NCI-H1092 (cell line): Measurements from ENCODE around the gene LPIN3.

Source experiments
- DNase-seq: peaks from one replicate; lab custom pipeline; 2025; lab: John Stamatoyannopoulos, UW

LPIN3 gene

DNA sequence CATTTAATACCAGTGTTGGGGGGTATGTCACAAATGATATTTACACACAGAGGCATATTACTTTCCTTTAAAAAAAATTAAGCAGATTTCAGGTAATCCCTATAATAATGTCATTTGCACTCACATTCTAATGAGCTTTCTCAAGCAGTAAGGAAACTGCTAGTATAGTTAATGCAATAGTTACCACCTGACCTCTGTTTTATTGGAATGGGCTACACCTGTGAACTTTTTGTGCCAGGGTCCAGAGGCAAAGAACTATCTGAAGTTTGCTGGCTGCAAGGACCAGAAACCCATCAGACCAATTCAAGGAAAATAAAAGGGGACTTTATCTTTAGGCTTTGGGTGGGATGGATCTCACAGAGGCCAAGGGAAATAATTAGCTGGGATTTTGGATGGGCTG is 20.2 kb upstream of the LPIN3 start:
- DNase-seq: no peak

DNA sequence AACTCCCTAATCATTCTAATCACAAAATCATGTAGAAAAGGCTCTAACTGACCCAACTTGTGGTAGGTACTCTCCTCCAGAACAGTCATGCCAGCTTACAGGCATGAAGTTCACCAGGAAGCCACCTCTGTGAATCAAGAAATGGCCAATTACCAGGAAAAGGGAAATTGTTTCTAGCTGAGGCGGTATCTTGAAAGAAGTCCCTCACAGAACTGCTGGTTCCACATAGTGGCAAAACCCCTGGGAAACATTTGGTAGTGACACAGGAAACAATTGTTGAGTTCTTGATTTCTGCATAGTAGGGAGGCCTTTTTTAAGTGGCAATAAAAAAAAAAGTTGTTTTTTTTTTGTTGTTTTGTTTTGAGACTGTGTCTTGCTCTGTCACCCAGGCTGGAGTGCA is 19.6 kb upstream of the LPIN3 start:
- no peak for DNase-seq

- DNase-seq: no peak
Measured at GRCh38 chr20:41327178-41327577, 13.4 kb upstream of the LPIN3 start.

- DNase-seq: no peak
Measured at GRCh38 chr20:41329435-41330342, 10.9 kb upstream of the LPIN3 start.

- no peak for DNase-seq
Measured at GRCh38 chr20:41330343-41330720, 10.3 kb upstream of the LPIN3 start.

DNA sequence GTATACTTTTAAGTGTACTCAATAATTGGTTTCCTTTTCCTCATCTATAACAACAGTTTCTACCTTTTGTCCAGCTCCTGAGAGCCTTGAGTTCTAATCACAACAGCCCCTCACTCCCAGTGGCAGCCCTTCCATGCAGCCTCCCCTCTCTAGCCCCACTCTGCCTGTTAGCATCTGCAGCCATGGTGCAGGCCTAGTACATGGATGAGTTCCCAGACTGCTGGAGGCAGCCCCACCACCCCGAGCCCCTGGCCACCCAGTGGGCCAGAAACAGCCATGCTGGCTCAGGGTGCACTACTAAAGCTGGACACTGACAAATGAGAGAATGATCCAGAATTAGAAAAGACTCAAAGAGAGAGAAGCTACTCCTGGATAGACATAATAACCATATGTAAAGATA is 9.7 kb upstream of the LPIN3 start:
- no peak for DNase-seq

GRCh38 chr20:41331731-41332130 is 8.9 kb upstream of the LPIN3 start:
- no peak for DNase-seq

- no peak for DNase-seq
Measured at GRCh38 chr20:41334036-41334435, 6.6 kb upstream of the LPIN3 start.

GRCh38 chr20:41334443-41335421 is 5.9 kb upstream of the LPIN3 start:
- no peak for DNase-seq

GRCh38 chr20:41335591-41335990 is 5.0 kb upstream of the LPIN3 start:
- no peak for DNase-seq

DNA sequence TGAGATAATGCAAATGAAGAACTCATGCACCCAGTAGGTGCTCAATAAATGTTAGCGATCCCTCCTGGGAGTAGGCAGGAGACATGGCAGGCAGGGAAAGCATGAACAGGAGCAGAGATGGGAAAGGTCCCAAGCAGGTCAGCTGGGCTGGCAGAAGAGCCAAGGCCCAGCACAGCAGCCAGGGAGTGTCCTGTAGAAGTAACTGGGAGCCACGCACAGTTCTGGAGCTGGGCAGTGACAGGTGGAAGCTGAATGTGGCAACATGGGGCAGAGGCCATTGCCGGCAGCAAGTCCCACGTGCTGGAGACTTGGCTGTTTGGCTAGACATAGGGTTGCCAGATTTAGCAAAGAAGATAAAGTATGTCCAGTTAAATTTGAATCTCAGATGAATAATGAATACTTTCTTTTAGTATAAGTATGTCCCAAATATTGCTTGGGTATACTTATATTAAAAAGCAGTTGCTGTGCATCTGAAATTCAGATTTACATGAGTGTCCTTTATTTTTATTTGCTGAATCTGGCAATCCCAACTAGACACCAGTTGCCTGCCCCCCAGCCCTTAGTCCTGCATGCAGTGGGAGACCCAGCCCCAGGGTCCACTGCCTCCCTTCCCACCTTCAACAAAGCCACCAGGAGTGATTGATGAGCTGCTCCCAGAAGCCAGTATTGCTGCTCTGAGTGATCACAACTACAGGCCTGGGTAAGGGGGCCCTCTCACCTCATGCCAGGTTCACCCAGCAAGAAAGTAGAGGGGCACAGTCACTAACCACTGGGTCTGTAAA is 3.7 kb upstream of the LPIN3 start:
- DNase-seq: no peak

DNA sequence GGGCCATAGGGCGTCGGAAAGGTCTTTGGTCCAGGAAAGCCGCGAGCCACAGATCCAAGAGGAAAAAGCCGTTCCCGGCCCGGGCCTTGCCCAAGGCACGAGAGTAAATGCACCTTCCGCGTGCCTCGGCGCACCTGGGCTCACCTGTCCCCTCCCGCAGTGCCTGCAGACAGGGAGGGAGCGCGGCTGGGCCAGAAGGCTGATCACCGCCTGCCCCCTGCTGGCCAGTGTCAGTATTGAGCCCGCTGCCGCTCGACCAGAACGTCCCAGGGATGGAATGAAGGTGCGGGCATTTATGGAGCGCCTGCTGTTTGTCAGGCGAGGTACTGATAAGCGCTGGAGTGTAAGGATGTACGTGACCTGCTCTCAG is 679 bp upstream of the LPIN3 start:
- DNase-seq: peak; percentile 20

DNA sequence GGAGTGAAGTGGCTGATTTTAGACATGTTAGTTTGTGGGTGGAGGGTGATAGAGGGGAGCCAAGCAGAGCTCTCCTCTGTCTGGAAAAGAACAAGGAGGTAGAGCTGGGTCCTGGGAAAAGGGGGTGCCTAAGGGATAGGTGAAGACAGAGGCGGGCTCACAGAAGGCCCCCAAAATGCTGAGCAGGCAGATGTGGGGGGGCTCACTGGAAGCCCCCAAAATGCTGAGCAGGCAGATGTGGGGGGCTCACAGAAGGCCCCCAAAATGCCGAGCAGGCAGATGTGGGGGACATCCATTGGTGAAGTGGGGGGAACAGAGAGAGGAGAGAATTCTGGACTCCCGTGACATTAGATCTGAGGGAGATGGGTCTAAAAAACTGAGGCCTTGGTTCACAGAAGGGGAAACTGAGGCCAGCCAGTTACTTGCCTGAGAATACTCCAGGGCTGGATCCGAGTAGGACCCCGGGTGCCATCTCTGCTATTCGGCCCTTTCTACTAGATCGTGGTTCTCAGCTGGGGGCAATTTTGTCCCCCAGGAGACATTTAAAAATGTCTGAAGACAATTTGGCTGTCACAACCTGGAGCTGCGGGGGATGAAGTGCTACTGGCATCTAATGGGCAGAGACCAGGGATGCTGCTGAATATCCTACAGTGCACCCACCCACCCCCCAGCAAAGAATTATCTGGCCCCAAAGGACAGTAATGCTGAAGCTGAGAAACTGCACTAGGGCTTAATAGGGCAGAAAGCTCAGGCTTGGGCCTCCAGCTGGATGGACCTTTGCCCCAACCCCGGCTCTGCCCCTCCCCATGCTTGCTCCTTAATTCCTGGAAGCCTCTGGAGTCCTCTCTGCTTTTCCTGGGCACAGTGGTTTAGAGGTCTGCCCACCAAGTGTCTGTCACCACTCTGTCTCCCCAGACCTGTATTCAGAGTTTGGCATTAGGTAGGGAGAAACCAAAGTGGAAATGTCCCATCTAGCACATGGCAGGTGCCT is 2.1 kb downstream of the LPIN3 start:
- DNase-seq: no peak

DNA sequence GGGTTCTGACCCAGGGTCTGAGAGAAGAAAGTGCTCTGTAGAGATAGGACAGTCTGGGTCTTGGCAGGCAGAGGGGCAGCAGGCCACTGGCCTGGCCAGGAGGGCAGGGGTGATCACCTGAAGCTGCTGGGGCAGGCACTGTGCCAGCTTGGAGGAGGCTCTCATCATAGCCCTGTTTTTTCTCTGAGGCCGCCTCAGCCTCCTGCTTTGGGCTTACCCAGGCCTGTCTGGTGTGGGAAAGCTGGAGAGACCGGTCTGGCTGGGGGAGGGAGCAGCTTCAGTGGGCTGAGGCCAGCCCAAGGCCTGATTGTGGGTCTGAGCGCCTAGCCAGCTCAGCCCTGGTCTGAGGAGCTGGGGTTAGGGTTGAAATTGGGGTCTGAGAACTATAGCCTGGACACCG is 3.9 kb downstream of the LPIN3 start:
- DNase-seq: no peak

DNA sequence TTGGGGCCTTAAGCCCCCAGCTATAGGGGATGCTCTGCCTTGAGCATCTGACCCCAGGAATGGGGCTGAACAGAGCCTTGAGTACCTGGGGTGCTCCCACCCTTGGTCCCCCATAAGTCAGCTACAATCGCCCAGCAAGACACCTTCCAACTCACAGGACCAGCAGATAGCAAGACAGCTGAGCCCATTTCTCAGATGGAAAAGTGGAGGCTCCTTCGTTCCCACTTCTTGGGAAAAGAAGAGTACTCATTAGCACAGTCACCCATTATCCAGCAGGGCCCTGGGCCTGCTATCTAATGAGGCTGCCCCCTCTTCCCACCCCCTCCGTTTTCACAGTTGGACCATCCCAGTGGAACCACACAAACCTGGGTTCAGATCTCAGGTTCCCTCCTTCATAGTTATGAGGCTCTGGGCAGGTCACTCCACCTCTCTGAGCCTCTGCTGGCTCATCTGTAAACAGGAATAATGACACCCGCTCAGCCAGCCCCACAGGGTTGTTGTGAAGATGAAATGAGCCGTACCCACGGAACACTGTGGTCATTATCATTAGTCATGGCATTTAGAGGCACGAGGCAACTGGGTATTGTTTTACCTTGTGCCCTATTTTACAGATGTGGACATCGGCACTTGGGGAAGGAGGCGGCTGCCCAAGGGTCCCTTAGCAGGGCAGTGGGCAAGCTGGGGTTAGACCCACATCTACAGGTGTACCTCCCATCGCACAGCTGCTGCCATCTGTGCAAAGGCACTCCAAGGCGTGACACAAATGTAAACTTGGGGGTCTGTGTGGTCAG is 4.5 kb downstream of the LPIN3 start:
- DNase-seq: no peak

- DNase-seq: no peak
Measured at GRCh38 chr20:41345729-41346067, 5.1 kb downstream of the LPIN3 start.

- DNase-seq: no peak
Measured at GRCh38 chr20:41347523-41348429, 7.2 kb downstream of the LPIN3 start.

- DNase-seq: no peak
Measured at GRCh38 chr20:41348430-41349172, 8.0 kb downstream of the LPIN3 start.
